ENCODE results near the gene NAV2.

- TF ChIP-seq CTCF (IDR thresholded peaks at IDR 0.05) = no peak
- TF ChIP-seq POLR2A (IDR thresholded peaks at IDR 0.05) = no peak
Observed at GRCh38 chr11:19680829-19681368, 31.7 kb upstream of the NAV2 start.
